BE2C (cell line): ENCODE data around the gene TMEM259.

Source experiments
- DNase-seq: peaks from one replicate; pipeline ENCODE4 v3.0.0-alpha.2; 2020
- H3K27me3 ChIP-seq: fragments of 250-450 bp; sonication (Bioruptor Pico); 2 replicates; pipeline ENCODE4 v1.5.1; 2020; ENCODE audit warnings: mild to moderate bottlenecking
- H3K36me3 ChIP-seq: fragments of 250-450 bp; sonication (Bioruptor Pico); 2 replicates; pipeline ENCODE4 v1.5.1; 2020; ENCODE audit warnings: mild to moderate bottlenecking
- H3K4me1 ChIP-seq: fragments of 250-450 bp; sonication (Bioruptor Pico); 2 replicates; pipeline ENCODE4 v1.5.1; 2020
- H3K4me3 ChIP-seq: 2 replicates; pipeline ENCODE4 v1.5.1; 2011; ENCODE audit warnings: low read depth, low read length
- H3K9me3 ChIP-seq: fragments of 250-450 bp; sonication (Bioruptor Pico); 2 replicates; pipeline ENCODE4 v1.5.1; 2020
- TF ChIP-seq, protein P1 (sequence below): IDR thresholded peaks from 2 replicates; pipeline ENCODE4 v1.5.1; 2012; ENCODE audit warnings: mild to moderate bottlenecking, low read depth, low read length

TMEM259 gene

DNA sequence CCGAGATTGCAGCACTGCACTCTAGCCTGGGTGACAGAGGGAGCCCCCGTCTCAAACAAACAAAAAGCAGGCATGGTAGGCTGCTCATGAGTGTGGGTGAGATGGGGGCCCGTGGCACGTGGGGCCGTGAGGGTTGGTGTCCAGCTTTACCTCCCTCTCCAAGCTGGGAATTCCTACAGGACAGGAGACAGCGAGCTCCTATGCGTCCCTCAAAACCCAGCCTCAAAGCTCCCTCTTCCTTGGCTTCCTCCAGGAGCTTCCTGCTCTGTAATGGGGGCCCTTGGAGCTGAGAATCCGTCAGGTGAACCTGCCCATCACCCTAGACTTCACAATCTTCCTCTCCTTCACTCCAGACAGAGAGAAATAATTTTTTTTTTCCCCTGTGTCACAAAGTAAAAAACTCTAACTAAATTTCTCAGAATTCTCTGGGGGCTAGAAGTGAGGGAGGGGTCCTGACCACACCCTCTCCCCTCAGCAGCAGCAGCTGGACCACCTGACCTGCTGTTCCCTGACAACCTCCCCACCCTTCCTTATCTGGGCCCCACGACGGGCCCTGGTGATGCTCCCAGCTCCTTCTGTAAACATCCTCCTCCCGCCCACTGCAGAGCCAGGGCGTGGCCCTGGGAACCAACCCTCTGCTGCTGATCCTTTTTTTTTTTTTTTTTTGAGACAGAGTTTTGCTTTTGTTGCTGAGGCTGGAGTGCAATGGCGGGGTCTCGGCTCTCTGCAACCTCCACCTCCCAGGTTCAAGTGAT is 58.9 kb downstream of the TMEM259 start:
- TF ChIP-seq, protein P1, sequence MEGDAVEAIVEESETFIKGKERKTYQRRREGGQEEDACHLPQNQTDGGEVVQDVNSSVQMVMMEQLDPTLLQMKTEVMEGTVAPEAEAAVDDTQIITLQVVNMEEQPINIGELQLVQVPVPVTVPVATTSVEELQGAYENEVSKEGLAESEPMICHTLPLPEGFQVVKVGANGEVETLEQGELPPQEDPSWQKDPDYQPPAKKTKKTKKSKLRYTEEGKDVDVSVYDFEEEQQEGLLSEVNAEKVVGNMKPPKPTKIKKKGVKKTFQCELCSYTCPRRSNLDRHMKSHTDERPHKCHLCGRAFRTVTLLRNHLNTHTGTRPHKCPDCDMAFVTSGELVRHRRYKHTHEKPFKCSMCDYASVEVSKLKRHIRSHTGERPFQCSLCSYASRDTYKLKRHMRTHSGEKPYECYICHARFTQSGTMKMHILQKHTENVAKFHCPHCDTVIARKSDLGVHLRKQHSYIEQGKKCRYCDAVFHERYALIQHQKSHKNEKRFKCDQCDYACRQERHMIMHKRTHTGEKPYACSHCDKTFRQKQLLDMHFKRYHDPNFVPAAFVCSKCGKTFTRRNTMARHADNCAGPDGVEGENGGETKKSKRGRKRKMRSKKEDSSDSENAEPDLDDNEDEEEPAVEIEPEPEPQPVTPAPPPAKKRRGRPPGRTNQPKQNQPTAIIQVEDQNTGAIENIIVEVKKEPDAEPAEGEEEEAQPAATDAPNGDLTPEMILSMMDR, result no peak
- Histone ChIP-seq H3K36me3 (peaks cover 25% of the 10 kb centered on the region), H3K4me3 (no peak overlapping the region), H3K9me3 (no peaks in the 10 kb centered on the region), H3K27me3 (no peaks in the 10 kb centered on the region), H3K4me1 (no peaks in the 10 kb centered on the region)
- DNase-seq, result no peak

DNA sequence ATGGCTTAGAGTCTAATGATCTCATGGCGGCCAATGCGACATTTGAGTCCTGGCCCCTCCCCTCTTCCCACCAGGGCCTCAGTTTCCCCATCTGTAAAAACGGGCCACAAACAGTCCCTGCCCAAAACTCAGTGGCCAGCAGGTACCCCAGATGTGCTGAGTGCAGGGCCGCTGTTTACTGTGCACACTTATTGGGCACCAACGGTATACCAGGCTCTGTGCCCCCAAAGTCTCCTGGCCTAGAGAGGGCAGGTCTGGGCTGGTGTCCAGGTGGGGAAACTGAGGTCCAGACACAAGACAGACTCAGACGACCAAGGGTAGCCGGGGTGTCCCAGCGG is 60.4 kb downstream of the TMEM259 start:
- TF ChIP-seq, protein P1, result no peak
- H3K4me3 ChIP-seq, result no peak overlapping the region
- no peaks in the 10 kb centered on the region for H3K27me3 ChIP-seq
- no peaks in the 10 kb centered on the region for H3K9me3 ChIP-seq
- peaks cover 16% of the 10 kb centered on the region for H3K36me3 ChIP-seq
- H3K4me1 ChIP-seq, result peaks cover 7% of the 10 kb centered on the region
- DNase-seq, result no peak

DNA sequence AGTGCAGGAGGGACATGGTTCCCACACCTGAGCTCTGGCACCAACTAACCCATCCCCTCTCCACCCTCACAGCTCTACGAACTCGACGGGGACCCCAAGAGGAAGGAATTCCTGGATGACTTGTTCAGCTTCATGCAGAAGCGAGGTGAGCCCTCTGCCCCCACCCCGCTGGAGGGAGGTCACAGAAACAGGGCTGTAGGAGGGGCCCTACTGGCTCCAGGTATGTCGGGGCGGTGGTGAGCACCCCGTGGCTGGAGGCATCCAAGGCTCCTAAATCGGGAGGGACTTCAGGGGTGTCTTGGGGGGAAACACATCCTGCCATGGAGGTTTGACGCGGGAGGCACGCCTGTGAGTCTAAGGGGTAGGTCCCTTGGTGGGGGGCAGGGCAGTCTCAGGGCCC is 60.9 kb downstream of the TMEM259 start:
- no peaks in the 10 kb centered on the region for H3K27me3 ChIP-seq
- TF ChIP-seq, protein P1, result no peak
- no peak for DNase-seq
- no peaks in the 10 kb centered on the region for H3K9me3 ChIP-seq
- peaks cover 10% of the 10 kb centered on the region for H3K36me3 ChIP-seq
- no peak overlapping the region for H3K4me3 ChIP-seq
- peaks cover 7% of the 10 kb centered on the region for H3K4me1 ChIP-seq
